Naive B cell (primary cell): ENCODE data around the gene TRPM5. TPM values are rescaled to one million over a fixed set of nuclear protein-coding genes. Genes with fewer than 3 reads are reported as not detected.
"Not testable (repeated sequence)": the region's sequence is repeated elsewhere in the genome, so short reads cannot be mapped to it uniquely, and the experiment has no call there.

Experiments
- ATAC-seq, 2 donors: fragments of 150-1000 bp; cut with Tn5 transposase; 2 replicates each; pipeline ENCODE4 v1.10.0; 2021; ENCODE audit warnings: low read depth in 2 of 2, mild to moderate bottlenecking in 2 of 2, moderate library complexity in 2 of 2
- DNase-seq: peaks from one replicate; pipeline ENCODE4 v3.0.0; 2022
- H3K27ac Mint-ChIP-seq, 6 donors: one replicate each; pipeline ENCODE4 v1.8.0; 2020 to 2022; ENCODE audit warnings: mild to moderate bottlenecking in 6 of 6, mixed read lengths in 6 of 6, moderate library complexity in 5 of 6, inconsistent platforms in 2 of 6
- H3K27me3 Mint-ChIP-seq, 3 donors: one replicate each; pipeline ENCODE4 v1.8.0; 2021 to 2022; ENCODE audit warnings: mixed read lengths in 3 of 3, mild to moderate bottlenecking in 1 of 3
- H3K36me3 Mint-ChIP-seq, 2 donors: one replicate each; pipeline ENCODE4 v1.8.0; 2020 to 2022; ENCODE audit warnings: mixed read lengths in 2 of 2, inconsistent platforms in 1 of 2, mild to moderate bottlenecking in 1 of 2
- H3K4me1 Mint-ChIP-seq, 3 donors: one replicate each; pipeline ENCODE4 v1.8.0; 2020 to 2022; ENCODE audit warnings: mixed read lengths in 3 of 3, inconsistent platforms in 1 of 3, mild to moderate bottlenecking in 1 of 3, moderate library complexity in 1 of 3
- H3K4me3 Mint-ChIP-seq, 8 donors: one replicate each; pipeline ENCODE4 v1.8.0; 2020 to 2022; ENCODE audit warnings: mild to moderate bottlenecking in 8 of 8, mixed read lengths in 8 of 8, moderate library complexity in 8 of 8, inconsistent platforms in 2 of 8
- H3K9me3 Mint-ChIP-seq, 7 donors: one replicate each; pipeline ENCODE4 v1.8.0; 2020 to 2022; ENCODE audit warnings: mixed read lengths in 7 of 7, mild to moderate bottlenecking in 5 of 7, inconsistent platforms in 2 of 7, moderate library complexity in 1 of 7
- polyA plus RNA-seq, 6 donors: library from polyadenylated mRNA; unstranded; fragments of 300-500 nt; fragmentation: Illumina TruSeq; gene quantifications; one replicate each; pipeline ENCODE4 v1.2.3, GENCODE V29; 2021; ENCODE audit warnings: low read depth in 6 of 6

Gene TRPM5
- not detected for polyA plus RNA-seq

GRCh38 chr11:2443881-2444820 lies at the start of gene TRPM5:
TSS of gene TRPM5 (minus strand) at chr11:2444514. CDS start at chr11:2423036, 21,478 bp downstream.
- peak; percentile 63 for DNase-seq
- Mint-ChIP-seq H3K27ac (peak within 1 kb of the TSS; percentile 31 to 86 (median 70)), H3K4me1 (peaks cover 22 to 35% (median 32%) of the 10 kb centered on the region in 3 donors), H3K36me3 (no peaks in the 10 kb centered on the region), H3K4me3 (peak within 1 kb of the TSS; percentile 92 to 96 (median 94)), H3K9me3 (peaks cover 0 to 7% (median 2%) of the 10 kb centered on the region in 7 donors), H3K27me3 (peaks cover 0 to 19% (median 4%) of the 10 kb centered on the region in 3 donors)
- ATAC-seq, result peak; percentile 49 to 56

GRCh38 chr11:2489083-2489482 lies 44.8 kb upstream of the TRPM5 start:
- no peak for ATAC-seq
- H3K9me3 Mint-ChIP-seq, result peaks cover 21 to 74% (median 68%) of the 10 kb centered on the region in 7 donors
- peaks cover 5 to 22% (median 9%) of the 10 kb centered on the region in 3 donors for H3K4me1 Mint-ChIP-seq
- peaks cover 0 to 19% (median 0%) of the 10 kb centered on the region in 3 donors for H3K27me3 Mint-ChIP-seq
- peak overlapping the region in 1 of 6 donors; percentile 32 for H3K27ac Mint-ChIP-seq
- DNase-seq, result no peak
- H3K36me3 Mint-ChIP-seq, result peaks cover 48 to 57% of the 10 kb centered on the region in 2 donors
- H3K4me3 Mint-ChIP-seq, result peak overlapping the region in 1 of 8 donors; percentile 32

GRCh38 chr11:2488004-2488403 lies 43.7 kb upstream of the TRPM5 start:
- ATAC-seq (no peak), DNase-seq (no peak)
- H3K27me3 Mint-ChIP-seq, result peaks cover 0 to 18% (median 0%) of the 10 kb centered on the region in 3 donors
- H3K36me3 Mint-ChIP-seq, result peaks cover 48 to 59% of the 10 kb centered on the region in 2 donors
- peaks cover under 1 to 20% (median 7%) of the 10 kb centered on the region in 3 donors for H3K4me1 Mint-ChIP-seq
- no peak overlapping the region for H3K27ac Mint-ChIP-seq
- no peak overlapping the region for H3K4me3 Mint-ChIP-seq
- H3K9me3 Mint-ChIP-seq, result peaks cover 21 to 64% (median 57%) of the 10 kb centered on the region in 7 donors

GRCh38 chr11:2484576-2485125 lies 40.3 kb upstream of the TRPM5 start:
- DNase-seq (no peak), ATAC-seq (no peak)
- peaks cover 40 to 53% of the 10 kb centered on the region in 2 donors for H3K36me3 Mint-ChIP-seq
- H3K27ac Mint-ChIP-seq, result peak overlapping the region in 1 of 6 donors; percentile 20
- no peak overlapping the region for H3K4me3 Mint-ChIP-seq
- peaks cover 18 to 45% (median 26%) of the 10 kb centered on the region in 3 donors for H3K4me1 Mint-ChIP-seq
- H3K9me3 Mint-ChIP-seq, result peaks cover 19 to 52% (median 48%) of the 10 kb centered on the region in 7 donors
- peaks cover 0 to 16% (median 0%) of the 10 kb centered on the region in 3 donors for H3K27me3 Mint-ChIP-seq

- H3K36me3 Mint-ChIP-seq, result peaks cover 37 to 55% of the 10 kb centered on the region in 2 donors
- H3K4me1 Mint-ChIP-seq, result peaks cover 18 to 40% (median 26%) of the 10 kb centered on the region in 3 donors
- H3K27ac Mint-ChIP-seq, result no peak overlapping the region
- H3K27me3 Mint-ChIP-seq, result peaks cover 0 to 16% (median 0%) of the 10 kb centered on the region in 3 donors
- H3K4me3 Mint-ChIP-seq, result peak overlapping the region in 1 of 8 donors; percentile 21
- peaks cover 12 to 55% (median 51%) of the 10 kb centered on the region in 7 donors for H3K9me3 Mint-ChIP-seq
- ATAC-seq (no peak), DNase-seq (no peak)
Measured at GRCh38 chr11:2483426-2483825, 39.1 kb upstream of the TRPM5 start.

- H3K9me3 Mint-ChIP-seq, result peaks cover 19 to 55% (median 50%) of the 10 kb centered on the region in 7 donors
- peaks cover 0 to 16% (median 0%) of the 10 kb centered on the region in 3 donors for H3K27me3 Mint-ChIP-seq
- H3K4me3 Mint-ChIP-seq, result no peak overlapping the region
- peaks cover 40 to 55% of the 10 kb centered on the region in 2 donors for H3K36me3 Mint-ChIP-seq
- H3K27ac Mint-ChIP-seq, result no peak overlapping the region
- no peak for ATAC-seq
- no peak for DNase-seq
- H3K4me1 Mint-ChIP-seq, result peaks cover 18 to 40% (median 26%) of the 10 kb centered on the region in 3 donors
Measured at GRCh38 chr11:2482745-2483144, 38.4 kb upstream of the TRPM5 start.

- Mint-ChIP-seq H3K4me1 (peaks cover 18 to 40% (median 26%) of the 10 kb centered on the region in 3 donors), H3K27me3 (peaks cover 0 to 16% (median 0%) of the 10 kb centered on the region in 3 donors), H3K27ac (no peak overlapping the region), H3K36me3 (peaks cover 42 to 59% of the 10 kb centered on the region in 2 donors), H3K4me3 (peak overlapping the region in 2 of 8 donors; percentile 25 to 40), H3K9me3 (peaks cover 19 to 52% (median 48%) of the 10 kb centered on the region in 7 donors)
- ATAC-seq (no peak), DNase-seq (no peak)
Measured at GRCh38 chr11:2482204-2482603, 37.9 kb upstream of the TRPM5 start.

GRCh38 chr11:2481253-2481652 lies 36.9 kb upstream of the TRPM5 start:
- Mint-ChIP-seq H3K4me3 (peak overlapping the region in 7 of 8 donors; percentile 6 to 84 (median 66)), H3K36me3 (peaks cover 42 to 63% of the 10 kb centered on the region in 2 donors), H3K9me3 (peaks cover 19 to 50% (median 40%) of the 10 kb centered on the region in 7 donors), H3K27ac (peak overlapping the region in 4 of 6 donors; percentile 8 to 44 (median 26)), H3K27me3 (peaks cover 0 to 16% (median 0%) of the 10 kb centered on the region in 3 donors), H3K4me1 (peaks cover 18 to 40% (median 26%) of the 10 kb centered on the region in 3 donors)
- no peak for DNase-seq
- ATAC-seq, result no peak

- Mint-ChIP-seq H3K4me3 (peak overlapping the region in 7 of 8 donors; percentile 6 to 84 (median 66)), H3K27me3 (peaks cover 0 to 12% (median 0%) of the 10 kb centered on the region in 3 donors), H3K27ac (peak overlapping the region in 4 of 6 donors; percentile 8 to 44 (median 26)), H3K4me1 (peaks cover 18 to 40% (median 26%) of the 10 kb centered on the region in 3 donors), H3K9me3 (peaks cover 19 to 46% (median 36%) of the 10 kb centered on the region in 7 donors), H3K36me3 (peaks cover 39 to 59% of the 10 kb centered on the region in 2 donors)
- DNase-seq (peak; percentile 24), ATAC-seq (peak; percentile 74 to 76)
Measured at GRCh38 chr11:2480874-2481220, 36.5 kb upstream of the TRPM5 start.

- Mint-ChIP-seq H3K36me3 (peaks cover 33 to 53% of the 10 kb centered on the region in 2 donors), H3K4me1 (peaks cover 18 to 36% (median 26%) of the 10 kb centered on the region in 3 donors), H3K4me3 (peak overlapping the region in 6 of 8 donors; percentile 42 to 84 (median 64)), H3K27ac (peak overlapping the region in 1 of 6 donors; percentile 39), H3K9me3 (peaks cover 14 to 40% (median 31%) of the 10 kb centered on the region in 7 donors)
- ATAC-seq, result peak; percentile 37 to 54
- DNase-seq, H3K27me3 Mint-ChIP-seq: not testable (repeated sequence)
Measured at GRCh38 chr11:2480067-2480873, 36.0 kb upstream of the TRPM5 start.

- H3K4me1 Mint-ChIP-seq, result peaks cover 12 to 30% (median 25%) of the 10 kb centered on the region in 3 donors
- ATAC-seq, result no peak
- peaks cover 0 to 14% (median 0%) of the 10 kb centered on the region in 3 donors for H3K27me3 Mint-ChIP-seq
- H3K4me3 Mint-ChIP-seq, result no peak overlapping the region
- no peak overlapping the region for H3K27ac Mint-ChIP-seq
- H3K9me3 Mint-ChIP-seq, result peaks cover 13 to 39% (median 30%) of the 10 kb centered on the region in 7 donors
- peaks cover 29 to 41% of the 10 kb centered on the region in 2 donors for H3K36me3 Mint-ChIP-seq
- DNase-seq, result no peak
Measured at GRCh38 chr11:2477936-2478335, 33.6 kb upstream of the TRPM5 start.

- Mint-ChIP-seq H3K4me1 (peaks cover 14 to 26% (median 18%) of the 10 kb centered on the region in 3 donors), H3K4me3 (no peak overlapping the region), H3K36me3 (peaks cover 29 to 38% of the 10 kb centered on the region in 2 donors), H3K27me3 (peaks cover 0 to 10% (median 0%) of the 10 kb centered on the region in 3 donors), H3K9me3 (peaks cover 13 to 39% (median 30%) of the 10 kb centered on the region in 7 donors), H3K27ac (peak overlapping the region in 2 of 6 donors; percentile 22 to 87)
- ATAC-seq (no peak), DNase-seq (no peak)
Measured at GRCh38 chr11:2477254-2477653, 32.9 kb upstream of the TRPM5 start.
